Transverse colon (tissue), 4 donors: Measurements from ENCODE around the gene ITM2C. TPM values are rescaled to one million over a fixed set of nuclear protein-coding genes. Genes with fewer than 3 reads are reported as not detected.

Experiments
- DNase-seq: peaks from one replicate; pipeline ENCODE4 v3.0.0-alpha.2; 2019
- H3K27ac ChIP-seq, 4 donors: fragments of 200-600 bp; sonication (generic); 2 replicates each; pipeline ENCODE4 v1.5.1; 2016 to 2018; ENCODE audit warnings: inconsistent platforms in 4 of 4
- H3K27me3 ChIP-seq: fragments of 200-600 bp; sonication (generic); 2 replicates; pipeline ENCODE4 v1.5.1; 2017; ENCODE audit warnings: inconsistent platforms
- H3K36me3 ChIP-seq, 4 donors: fragments of 200-600 bp; sonication (generic); 2 replicates each; pipeline ENCODE4 v1.5.1; 2017 to 2019; ENCODE audit warnings: inconsistent platforms in 4 of 4
- H3K4me1 ChIP-seq, 4 donors: fragments of 200-600 bp; sonication (generic); 2 replicates each; pipeline ENCODE4 v1.5.1; 2017 to 2020; ENCODE audit warnings: inconsistent platforms in 4 of 4
- H3K4me3 ChIP-seq, 4 donors: fragments of 200-600 bp; sonication (generic); 1 replicate in 1 of 4; 2 replicates in 3 of 4; pipeline versions ENCODE4 v1.5.1 to v1.6.1; 2017 to 2019; ENCODE audit warnings: inconsistent platforms in 4 of 4
- H3K9me3 ChIP-seq, 2 donors: fragments of 200-600 bp; sonication (generic); 2 replicates each; pipeline ENCODE4 v1.5.1; 2017 to 2019; ENCODE audit warnings: inconsistent platforms in 2 of 2
- CTCF ChIP-seq, 5 experiments: fragments of 200-600 bp in 3 of 5; fragments of 450-650 bp in 2 of 5; sonication (generic) in 3 of 5; IDR thresholded peaks; 1 replicate in 2 of 5; 2 replicates in 3 of 5; pipeline ENCODE4 v1.5.1; 2016 to 2017; ENCODE audit warnings: antibody characterized with exemption in 5 of 5, inconsistent platforms in 3 of 5, mild to moderate bottlenecking in 2 of 5, moderate library complexity in 1 of 5
- EP300 ChIP-seq: sonication (generic); formaldehyde crosslinking; IDR thresholded peaks from one replicate; pipeline ENCODE4 v1.6.1; 2017; ENCODE audit warnings: antibody characterized with exemption, low read depth
- POLR2A ChIP-seq: fragments of 450-650 bp; IDR thresholded peaks from one replicate; pipeline ENCODE4 v1.6.1; 2016; ENCODE audit warnings: antibody characterized with exemption, mild to moderate bottlenecking, moderate library complexity
- POLR2AphosphoS5 ChIP-seq, 3 donors: sonication (generic); formaldehyde crosslinking; IDR thresholded peaks; one replicate each; pipeline ENCODE4 v1.6.1; 2016; ENCODE audit warnings: antibody characterized with exemption in 3 of 3
- WGBS, 2 donors: methylation state at CpG; one replicate each; pipeline ENCODE4 v1.1.5; 2018; ENCODE audit warnings: low coverage in 1 of 2; 5-methylcytosine and 5-hydroxymethylcytosine counted together
- in situ Hi-C, 4 donors: fragments of 200-750 bp; cut with MboI; loops; one replicate each; pipeline versions ENCODE4 v1.15.0 to v1.15.1; 2017; ENCODE audit warnings: low sequenced_read_pairs in 3 of 4, low pct_ligation_motif_present in 1 of 4, low pct_unique_long_range_greater_than_20kb in 1 of 4
- intact Hi-C: fragments of 100-400 bp; cut with DNase I; formaldehyde crosslinking; loops from one replicate; pipeline ENCODE4 v1.15.1; 2023; ENCODE audit warnings: low total_unique reads
- total RNA-seq, 4 donors: library from RNA; depleted of rRNA; stranded (reverse); fragments of >200 nt; gene quantifications; one replicate each; pipeline ENCODE4 v1.1.0, GENCODE V29; 2016

The ITM2C gene
- total RNA-seq, 4 donors from 2014 or later = 911 to 2,535 (median 1,776) TPM

DNA sequence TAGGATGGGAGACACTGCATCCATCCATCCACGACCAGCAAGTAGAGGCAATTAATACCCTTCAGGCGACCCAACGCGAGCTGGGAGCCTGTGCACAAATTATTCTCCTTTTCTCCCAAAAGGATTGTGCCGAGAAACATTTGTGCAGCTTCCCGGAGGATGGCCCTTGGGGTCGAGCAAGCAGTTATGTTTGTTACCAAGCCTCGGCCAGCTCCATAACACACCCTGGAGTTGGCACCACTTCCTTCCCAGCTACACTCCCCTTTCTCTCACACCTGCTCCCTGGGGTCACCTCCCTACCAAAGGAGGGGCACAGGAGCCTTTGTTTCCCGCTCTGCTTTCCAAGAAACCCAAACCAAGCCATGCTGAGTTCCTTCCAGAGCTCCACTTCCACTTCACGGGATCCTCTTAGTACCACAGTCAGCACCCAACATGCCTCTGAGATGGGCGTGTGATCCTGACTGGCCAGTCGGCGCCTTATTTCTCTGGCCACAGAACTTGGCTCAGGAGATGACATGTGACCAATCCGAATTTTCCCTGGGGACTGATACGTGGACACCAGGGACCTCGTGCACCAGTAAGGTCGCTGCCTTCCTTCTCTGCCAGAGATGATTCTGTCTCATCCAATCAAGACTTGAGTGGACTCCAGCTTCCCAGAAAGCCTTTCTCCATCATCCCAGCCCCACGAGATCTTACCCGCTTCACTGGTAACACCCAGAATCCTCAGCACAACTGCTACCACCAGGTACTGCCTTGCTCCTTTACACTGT, 31.8 kb downstream of the ITM2C start:
- peak overlapping the region; percentile 63 to 87 (median 80) for H3K27ac ChIP-seq
- H3K27me3 ChIP-seq = no peaks in the 10 kb centered on the region
- in situ Hi-C loops (no loop called here), intact Hi-C loops (no loop called here)
- peaks cover 5 to 36% (median 19%) of the 10 kb centered on the region in 4 donors for H3K4me1 ChIP-seq
- no peak overlapping the region for H3K4me3 ChIP-seq
- no peaks in the 10 kb centered on the region for H3K9me3 ChIP-seq
- 88 to 100% methylated on average over 1 to 19 of the region's 19 CpGs for WGBS, 2 donors
- DNase-seq = peak; percentile 6
- no peaks in the 10 kb centered on the region for H3K36me3 ChIP-seq
- no peak for TF ChIP-seq POLR2AphosphoS5 (IDR thresholded peaks at IDR 0.05)
- TF ChIP-seq CTCF (IDR thresholded peaks at IDR 0.05) = no peak
- TF ChIP-seq POLR2A = no peak
- TF ChIP-seq EP300 = no peak

- Histone ChIP-seq H3K36me3 (no peaks in the 10 kb centered on the region), H3K4me3 (no peak overlapping the region), H3K4me1 (peaks cover 5 to 36% (median 19%) of the 10 kb centered on the region in 4 donors), H3K27ac (no peak overlapping the region), H3K9me3 (no peaks in the 10 kb centered on the region), H3K27me3 (no peaks in the 10 kb centered on the region)
- TF ChIP-seq POLR2A = no peak
- TF ChIP-seq CTCF (IDR thresholded peaks at IDR 0.05) = no peak
- no peak for TF ChIP-seq POLR2AphosphoS5 (IDR thresholded peaks at IDR 0.05)
- TF ChIP-seq EP300 = no peak
- in situ Hi-C loops (no loop called here), intact Hi-C loops (no loop called here)
- DNase-seq = peak; percentile 5
- WGBS, 2 donors = 88% methylated on average over 4 to 13 of the region's 13 CpGs
Observed at GRCh38 chr2:230898016-230898712, 33.4 kb downstream of the ITM2C start.

- peak; percentile 5 for DNase-seq
- H3K4me3 ChIP-seq = no peak overlapping the region
Observed at GRCh38 chr2:230898713-230899091, 34.0 kb downstream of the ITM2C start.

GRCh38 chr2:230899287-230899686, 34.5 kb downstream of the ITM2C start:
- no peak for TF ChIP-seq POLR2A
- TF ChIP-seq EP300 = no peak
- no peak for TF ChIP-seq CTCF (IDR thresholded peaks at IDR 0.05)
- TF ChIP-seq POLR2AphosphoS5 (IDR thresholded peaks at IDR 0.05) = no peak
- 76% methylated on average over 5 of the region's 5 CpGs; no CpG with 5 or more reads in 1 of the 2 donors for WGBS, 2 donors
- Histone ChIP-seq H3K9me3 (no peaks in the 10 kb centered on the region), H3K27me3 (no peaks in the 10 kb centered on the region), H3K4me3 (no peak overlapping the region), H3K4me1 (peaks cover 5 to 28% (median 17%) of the 10 kb centered on the region in 4 donors), H3K27ac (no peak overlapping the region), H3K36me3 (no peaks in the 10 kb centered on the region)
- in situ Hi-C loops = no loop called here
- DNase-seq = peak; percentile 5
- intact Hi-C loops = no loop called here

More at GRCh38 chr2:230898713-230899091, 34.0 kb downstream of the ITM2C start:
- Histone ChIP-seq H3K9me3 (no peaks in the 10 kb centered on the region), H3K4me1 (peaks cover 5 to 34% (median 19%) of the 10 kb centered on the region in 4 donors), H3K27ac (no peak overlapping the region), H3K27me3 (no peaks in the 10 kb centered on the region), H3K36me3 (no peaks in the 10 kb centered on the region)
- no peak for TF ChIP-seq EP300
- intact Hi-C loops (no loop called here), in situ Hi-C loops (no loop called here)
- WGBS, 2 donors = 86 to 90% methylated on average over 2 to 8 of the region's 8 CpGs
